ENCODE results near the gene HDHD3.

HDHD3 gene

GRCh38 chr9:113373256-113373655, 3.5 kb downstream of the HDHD3 start:
- DNase-seq (ENCODE audit: low read depth in 1 of 2, low spot score in 1 of 2): no peak
- no peaks in the 10 kb centered on the region for H3K27me3 ChIP-seq (ENCODE audit: insufficient read depth, poor library complexity, severe bottlenecking)
- no peak overlapping the region for H3K27ac ChIP-seq (replicated peaks)
- no peak overlapping the region for H3K4me3 ChIP-seq (replicated peaks; ENCODE audit: insufficient read depth, low read length)
- no peak for TF ChIP-seq REST (IDR thresholded peaks at IDR 0.05; ENCODE audit: insufficient replicate concordance, low read depth)
- TF ChIP-seq GABPA (IDR thresholded peaks at IDR 0.05; ENCODE audit: low read depth): no peak
- TF ChIP-seq POLR2AphosphoS5 (IDR thresholded peaks at IDR 0.05; ENCODE audit: low read depth): no peak
- TF ChIP-seq, protein P1, sequence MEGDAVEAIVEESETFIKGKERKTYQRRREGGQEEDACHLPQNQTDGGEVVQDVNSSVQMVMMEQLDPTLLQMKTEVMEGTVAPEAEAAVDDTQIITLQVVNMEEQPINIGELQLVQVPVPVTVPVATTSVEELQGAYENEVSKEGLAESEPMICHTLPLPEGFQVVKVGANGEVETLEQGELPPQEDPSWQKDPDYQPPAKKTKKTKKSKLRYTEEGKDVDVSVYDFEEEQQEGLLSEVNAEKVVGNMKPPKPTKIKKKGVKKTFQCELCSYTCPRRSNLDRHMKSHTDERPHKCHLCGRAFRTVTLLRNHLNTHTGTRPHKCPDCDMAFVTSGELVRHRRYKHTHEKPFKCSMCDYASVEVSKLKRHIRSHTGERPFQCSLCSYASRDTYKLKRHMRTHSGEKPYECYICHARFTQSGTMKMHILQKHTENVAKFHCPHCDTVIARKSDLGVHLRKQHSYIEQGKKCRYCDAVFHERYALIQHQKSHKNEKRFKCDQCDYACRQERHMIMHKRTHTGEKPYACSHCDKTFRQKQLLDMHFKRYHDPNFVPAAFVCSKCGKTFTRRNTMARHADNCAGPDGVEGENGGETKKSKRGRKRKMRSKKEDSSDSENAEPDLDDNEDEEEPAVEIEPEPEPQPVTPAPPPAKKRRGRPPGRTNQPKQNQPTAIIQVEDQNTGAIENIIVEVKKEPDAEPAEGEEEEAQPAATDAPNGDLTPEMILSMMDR (IDR thresholded peaks at IDR 0.05; ENCODE audit: insufficient read depth, low read length): no peak
- TF ChIP-seq SPI1 (IDR thresholded peaks at IDR 0.05; ENCODE audit: borderline replicate concordance, low read depth): no peak

DNA sequence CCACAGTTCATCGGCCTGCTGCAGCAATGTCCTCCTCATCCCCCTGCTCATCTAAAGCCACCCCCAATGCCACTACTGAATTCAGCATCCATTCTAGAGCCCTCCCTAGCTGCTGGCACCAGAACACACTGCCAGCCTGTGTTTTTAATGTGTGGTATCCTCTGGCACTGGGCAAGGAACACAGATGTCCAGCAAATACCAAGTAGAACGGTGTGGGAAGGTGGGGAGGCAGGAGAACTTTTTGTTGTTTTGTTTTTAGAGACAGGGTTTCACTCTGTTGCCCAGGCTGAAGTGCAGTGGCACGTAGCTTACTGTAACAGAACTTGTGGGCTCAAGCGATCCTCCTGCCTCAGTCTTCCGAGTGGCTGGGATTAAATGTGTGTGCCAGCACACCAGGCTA, 4.7 kb downstream of the HDHD3 start:
- no peak for TF ChIP-seq POLR2AphosphoS5 (IDR thresholded peaks at IDR 0.05; ENCODE audit: low read depth)
- no peak for TF ChIP-seq GABPA (IDR thresholded peaks at IDR 0.05; ENCODE audit: low read depth)
- TF ChIP-seq REST (IDR thresholded peaks at IDR 0.05; ENCODE audit: insufficient replicate concordance, low read depth): no peak
- TF ChIP-seq, protein P1 (IDR thresholded peaks at IDR 0.05; ENCODE audit: insufficient read depth, low read length): no peak
- TF ChIP-seq SPI1 (IDR thresholded peaks at IDR 0.05; ENCODE audit: borderline replicate concordance, low read depth): no peak
- DNase-seq (ENCODE audit: low read depth in 1 of 2, low spot score in 1 of 2): no peak
- Histone ChIP-seq H3K27ac (replicated peaks) (no peak overlapping the region), H3K4me3 (replicated peaks; ENCODE audit: insufficient read depth, low read length) (no peak overlapping the region), H3K27me3 (ENCODE audit: insufficient read depth, poor library complexity, severe bottlenecking) (no peaks in the 10 kb centered on the region)

DNA sequence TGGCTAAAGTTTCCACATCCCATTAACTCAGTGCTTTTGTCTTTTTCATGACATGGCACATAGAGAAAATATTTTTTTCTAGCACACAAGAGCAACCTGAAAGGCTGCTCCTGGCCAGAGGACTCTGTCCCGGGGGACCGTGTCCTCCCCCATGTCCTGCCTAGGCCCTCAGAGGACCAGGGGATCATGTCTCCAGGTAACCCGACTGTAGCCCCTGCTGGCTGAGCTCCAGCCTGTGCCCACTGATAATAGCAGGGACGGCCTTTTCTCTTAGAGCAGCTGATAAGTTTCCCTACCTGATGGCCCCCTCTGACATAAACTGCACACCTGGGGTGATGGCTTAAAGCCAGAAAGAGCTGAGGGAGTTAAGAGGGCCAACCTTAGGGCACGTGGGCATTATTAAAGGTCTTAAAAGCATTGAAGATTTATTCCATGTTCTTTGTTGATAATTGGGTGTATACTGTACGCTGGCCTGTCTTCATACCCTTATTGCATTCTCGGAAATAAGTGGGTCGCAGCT, 5.9 kb downstream of the HDHD3 start:
- Histone ChIP-seq H3K4me3 (replicated peaks; ENCODE audit: insufficient read depth, low read length) (no peak overlapping the region), H3K27me3 (ENCODE audit: insufficient read depth, poor library complexity, severe bottlenecking) (no peaks in the 10 kb centered on the region), H3K27ac (replicated peaks) (no peak overlapping the region)
- no peak for DNase-seq (ENCODE audit: low read depth in 1 of 2, low spot score in 1 of 2)
- TF ChIP-seq POLR2AphosphoS5 (IDR thresholded peaks at IDR 0.05; ENCODE audit: low read depth): no peak
- TF ChIP-seq, protein P1 (IDR thresholded peaks at IDR 0.05; ENCODE audit: insufficient read depth, low read length): no peak
- TF ChIP-seq REST (IDR thresholded peaks at IDR 0.05; ENCODE audit: insufficient replicate concordance, low read depth): no peak
- no peak for TF ChIP-seq SPI1 (IDR thresholded peaks at IDR 0.05; ENCODE audit: borderline replicate concordance, low read depth)
